ENCODE results near the gene NUP210L. TPM values are rescaled to one million over a fixed set of nuclear protein-coding genes. Genes with fewer than 3 reads are reported as not detected.

NUP210L gene
- total RNA-seq, 1 experiment from 2014 or later, result 0.10 TPM

- TF ChIP-seq POLR2AphosphoS5 (IDR thresholded peaks at IDR 0.05; ENCODE audit: low read depth, low read length), result no peak
These were observed 44.6 kb upstream of the NUP210L start (continued) for GRCh38 chr1:154199563-154199879.

GRCh38 chr1:154198756-154199562 lies 44.1 kb upstream of the NUP210L start:
- ATAC-seq (peak; percentile 86), DNase-seq (ENCODE audit: low read depth, low spot score) (no peak)
- H3K79me2 ChIP-seq (ENCODE audit: insufficient read depth, low read length), result no peaks in the 10 kb centered on the region
- CTCF ChIA-PET, result interaction anchor here (0.7 to 2.7 kb wide), 10 partner anchors 8 to 348 kb away, joined by 3 to 18 read pairs (median 5); partner anchors contain the start of gene ATP8B2
- H2AFZ ChIP-seq (ENCODE audit: low read depth, low read length, poor library complexity, severe bottlenecking), result peak overlapping the region; percentile 81
- no peaks in the 10 kb centered on the region for H3K9me3 ChIP-seq (ENCODE audit: control insufficient read depth in 1 of 2, insufficient read depth in 1 of 2, low read depth in 1 of 2, low read length in 2 of 2)
- peaks cover 10% of the 10 kb centered on the region; the same call in 1 of the 2 replicates for H3K27me3 ChIP-seq (ENCODE audit: insufficient read depth, low read length)
- intact Hi-C loops (cut with micrococcal nuclease), result loop anchor here (1.0 kb wide), 1 partner anchor 73 kb away; the partner anchor contains the start of gene HAX1
- peaks cover 2 to 10% of the 10 kb centered on the region in 2 experiments; a peak in 2 of 4 replicates for H3K4me1 ChIP-seq (ENCODE audit: control insufficient read depth in 1 of 2, insufficient read depth in 2 of 2, low read length in 2 of 2)
- H3K4me3 ChIP-seq (replicated peaks in 1 of 2; ENCODE audit: low read depth in 1 of 2, low read length in 2 of 2), result 0 out of 4 replicates have a peak overlapping the region, but pooled peaks of 1 of the 2 experiments have one; percentile 2
- POLR2A ChIA-PET, result interaction anchor here (0.7 to 1.3 kb wide), 3 partner anchors 16 to 136 kb away, joined by 3 to 5 read pairs (median 3); no protein-coding TSS in a partner anchor
- no peaks in the 10 kb centered on the region for H4K20me1 ChIP-seq (ENCODE audit: insufficient read depth)
- H3K4me2 ChIP-seq (ENCODE audit: low read length), result peak overlapping the region; percentile 50
- BruUV-seq (replicated peaks), result no TSS peak
- no peaks in the 10 kb centered on the region for H3K36me3 ChIP-seq (ENCODE audit: control insufficient read depth in 1 of 2, insufficient read depth in 2 of 2, low read length in 2 of 2)
- RAD21 ChIA-PET (ENCODE audit: low non-redundant PET in 1 of 2, low total read pairs in 2 of 2, uncharacterized antibody in 2 of 2, unreplicated experiment in 2 of 2), result interaction anchor here (0.6 to 1.4 kb wide), 3 partner anchors 73 to 212 kb away, joined by 3 to 11 read pairs (median 5); no protein-coding TSS in a partner anchor
- H3K9ac ChIP-seq (ENCODE audit: low read length), result no peak overlapping the region
- H3K27ac ChIP-seq (ENCODE audit: low read depth, low read length), result no peak overlapping the region
- H3K9me2 ChIP-seq (ENCODE audit: insufficient read depth), result no peaks in the 10 kb centered on the region
- TF ChIP-seq YY1 (IDR thresholded peaks at IDR 0.05; ENCODE audit: extremely low read depth, insufficient replicate concordance, low read depth, low read length) (no peak), ZBTB33 (IDR thresholded peaks at IDR 0.05; ENCODE audit: extremely low read depth, insufficient replicate concordance, low read length) (no peak), RAD21 (IDR thresholded peaks at IDR 0.05; ENCODE audit: low read depth) (peak; percentile 79), ZFX (IDR thresholded peaks at IDR 0.05) (no peak), SP1 (IDR thresholded peaks at IDR 0.05; ENCODE audit: low read depth) (no peak), EGR1 (IDR thresholded peaks at IDR 0.05; ENCODE audit: low read depth) (no peak), EZH2phosphoT487 (IDR thresholded peaks at IDR 0.05; ENCODE audit: borderline replicate concordance) (no peak), POLR2A (IDR thresholded peaks at IDR 0.05; ENCODE audit: borderline replicate concordance, extremely low read depth, insufficient read depth, insufficient read length) (no peak), FOSL1 (IDR thresholded peaks at IDR 0.05; ENCODE audit: low read depth) (0 out of 2 replicates have a peak, but pooled peaks have one; percentile 14), JUND (IDR thresholded peaks at IDR 0.05) (no peak), ATF3 (IDR thresholded peaks at IDR 0.05) (no peak), POLR2AphosphoS5 (IDR thresholded peaks at IDR 0.05; ENCODE audit: low read depth, low read length) (no peak), CBX3 (IDR thresholded peaks at IDR 0.05; ENCODE audit: low read depth) (peak; percentile 43; the same call in 1 of the 2 replicates), CTCF (IDR thresholded peaks at IDR 0.05 in 2 of 3, conservative IDR thresholded peaks at IDR 0.05 in 1 of 3; ENCODE audit: borderline replicate concordance in 1 of 3, insufficient read depth in 1 of 3, low read depth in 2 of 3, low read length in 2 of 3) (peak; percentile 50 to 77 (median 71))
